ENCODE measurements around the gene CATSPER3.

- TF ChIP-seq CTCF (IDR thresholded peaks at IDR 0.05) (no peak), POLR2A (IDR thresholded peaks at IDR 0.05) (no peak)
Observed at GRCh38 chr5:135041145-135041587, 73.5 kb downstream of the CATSPER3 start.

All from heart left ventricle (tissue), 13 donors.